ENCODE measurements around the gene FAM120A. TPM values are rescaled to one million over a fixed set of nuclear protein-coding genes. Genes with fewer than 3 reads are reported as not detected.
"Not testable (repeated sequence)": the region's sequence is repeated elsewhere in the genome, so short reads cannot be mapped to it uniquely, and the experiment has no call there.

The FAM120A gene
- total and polyA plus RNA-seq, 7 donors: 37.9 to 126 (median 70.1) TPM

GRCh38 chr9:93434056-93434455 lies 17.4 kb upstream of the FAM120A start:
- Histone ChIP-seq H3K9me3 (no peaks in the 10 kb centered on the region), H3K27ac (no peak overlapping the region), H3K4me3 (no peak overlapping the region), H3K27me3 (ENCODE audit: insufficient read depth in 3 of 3, low read length in 2 of 3) (no peaks in the 10 kb centered on the region), H3K4me1 (no peaks in the 10 kb centered on the region), H3K36me3 (ENCODE audit: insufficient read depth in 1 of 2, low read depth in 1 of 2) (no peaks in the 10 kb centered on the region)
- 94 to 97% (median 97%) methylated on average over 3 of the region's 3 CpGs for WGBS, 3 donors
- TF ChIP-seq, protein P1, sequence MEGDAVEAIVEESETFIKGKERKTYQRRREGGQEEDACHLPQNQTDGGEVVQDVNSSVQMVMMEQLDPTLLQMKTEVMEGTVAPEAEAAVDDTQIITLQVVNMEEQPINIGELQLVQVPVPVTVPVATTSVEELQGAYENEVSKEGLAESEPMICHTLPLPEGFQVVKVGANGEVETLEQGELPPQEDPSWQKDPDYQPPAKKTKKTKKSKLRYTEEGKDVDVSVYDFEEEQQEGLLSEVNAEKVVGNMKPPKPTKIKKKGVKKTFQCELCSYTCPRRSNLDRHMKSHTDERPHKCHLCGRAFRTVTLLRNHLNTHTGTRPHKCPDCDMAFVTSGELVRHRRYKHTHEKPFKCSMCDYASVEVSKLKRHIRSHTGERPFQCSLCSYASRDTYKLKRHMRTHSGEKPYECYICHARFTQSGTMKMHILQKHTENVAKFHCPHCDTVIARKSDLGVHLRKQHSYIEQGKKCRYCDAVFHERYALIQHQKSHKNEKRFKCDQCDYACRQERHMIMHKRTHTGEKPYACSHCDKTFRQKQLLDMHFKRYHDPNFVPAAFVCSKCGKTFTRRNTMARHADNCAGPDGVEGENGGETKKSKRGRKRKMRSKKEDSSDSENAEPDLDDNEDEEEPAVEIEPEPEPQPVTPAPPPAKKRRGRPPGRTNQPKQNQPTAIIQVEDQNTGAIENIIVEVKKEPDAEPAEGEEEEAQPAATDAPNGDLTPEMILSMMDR (IDR thresholded peaks at IDR 0.05): no peak
- ATAC-seq (no peak), DNase-seq (no peak)
- intact Hi-C loops (cut with DNase I): no loop called here

GRCh38 chr9:93435386-93435785 lies 16.1 kb upstream of the FAM120A start:
- TF ChIP-seq, protein P1 (IDR thresholded peaks at IDR 0.05): no peak
- Histone ChIP-seq H3K9me3 (no peaks in the 10 kb centered on the region), H3K27ac (no peak overlapping the region), H3K27me3 (ENCODE audit: insufficient read depth in 3 of 3, low read length in 2 of 3) (no peaks in the 10 kb centered on the region), H3K36me3 (ENCODE audit: insufficient read depth in 1 of 2, low read depth in 1 of 2) (no peaks in the 10 kb centered on the region), H3K4me1 (no peaks in the 10 kb centered on the region), H3K4me3 (no peak overlapping the region)
- intact Hi-C loops (cut with DNase I): no loop called here
- DNase-seq: no peak
- no peak for ATAC-seq
- 85 to 91% (median 90%) methylated on average over 8 of the region's 8 CpGs for WGBS, 3 donors

GRCh38 chr9:93436218-93436617 lies 15.3 kb upstream of the FAM120A start:
- Histone ChIP-seq H3K27me3 (ENCODE audit: insufficient read depth in 3 of 3, low read length in 2 of 3) (no peaks in the 10 kb centered on the region), H3K27ac (no peak overlapping the region), H3K9me3 (no peaks in the 10 kb centered on the region), H3K4me3 (no peak overlapping the region), H3K4me1 (no peaks in the 10 kb centered on the region), H3K36me3 (ENCODE audit: insufficient read depth in 1 of 2, low read depth in 1 of 2) (peaks cover 0 to 4% of the 10 kb centered on the region in 2 donors)
- 82 to 96% (median 90%) methylated on average over 6 of the region's 6 CpGs for WGBS, 3 donors
- no peak for ATAC-seq
- TF ChIP-seq, protein P1 (IDR thresholded peaks at IDR 0.05): no peak
- DNase-seq: no peak
- intact Hi-C loops (cut with DNase I): no loop called here

GRCh38 chr9:93436655-93437407 lies 14.7 kb upstream of the FAM120A start:
- Histone ChIP-seq H3K4me3 (no peak overlapping the region), H3K9me3 (no peaks in the 10 kb centered on the region), H3K27ac (no peak overlapping the region), H3K36me3 (ENCODE audit: insufficient read depth in 1 of 2, low read depth in 1 of 2) (peaks cover 0 to 4% of the 10 kb centered on the region in 2 donors), H3K27me3 (ENCODE audit: insufficient read depth in 3 of 3, low read length in 2 of 3) (no peaks in the 10 kb centered on the region), H3K4me1 (no peaks in the 10 kb centered on the region)
- ATAC-seq (no peak), DNase-seq (no peak)
- TF ChIP-seq, protein P1 (IDR thresholded peaks at IDR 0.05): no peak
- intact Hi-C loops (cut with DNase I): no loop called here
- 90 to 92% (median 91%) methylated on average over 7 of the region's 7 CpGs for WGBS, 3 donors

DNA sequence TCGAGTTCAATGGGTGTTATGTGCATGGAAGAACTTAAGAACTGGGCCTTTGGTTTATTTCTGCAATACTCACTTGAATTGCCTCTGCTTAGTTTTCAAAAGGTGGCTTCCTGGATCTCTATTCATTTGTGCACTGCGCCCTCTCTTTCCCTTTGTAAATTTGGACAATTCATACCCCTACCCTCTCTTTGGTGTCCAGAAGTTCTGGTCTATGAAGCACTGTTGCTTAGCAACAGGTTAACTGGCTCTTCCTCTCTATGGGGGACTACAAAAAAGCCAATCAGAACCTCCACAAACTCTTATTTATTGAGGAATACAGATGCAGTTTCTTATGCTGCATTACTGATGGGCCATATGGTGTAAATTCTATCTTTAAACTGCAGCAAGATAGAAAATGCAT lies 13.5 kb upstream of the FAM120A start:
- no peaks in the 10 kb centered on the region for H3K27me3 ChIP-seq (ENCODE audit: insufficient read depth in 3 of 3, low read length in 2 of 3)
- ATAC-seq: no peak
- peaks cover 0 to 4% of the 10 kb centered on the region in 2 donors for H3K36me3 ChIP-seq (ENCODE audit: insufficient read depth in 1 of 2, low read depth in 1 of 2)
- H3K9me3 ChIP-seq: no peaks in the 10 kb centered on the region
- H3K4me3 ChIP-seq: no peak overlapping the region
- no peaks in the 10 kb centered on the region for H3K4me1 ChIP-seq
- no peak for DNase-seq
- TF ChIP-seq, protein P1 (IDR thresholded peaks at IDR 0.05): no peak
- no peak overlapping the region for H3K27ac ChIP-seq
- WGBS, 3 donors: 77 to 85% (median 85%) methylated on average over 2 of the region's 2 CpGs
- intact Hi-C loops (cut with DNase I): no loop called here

DNA sequence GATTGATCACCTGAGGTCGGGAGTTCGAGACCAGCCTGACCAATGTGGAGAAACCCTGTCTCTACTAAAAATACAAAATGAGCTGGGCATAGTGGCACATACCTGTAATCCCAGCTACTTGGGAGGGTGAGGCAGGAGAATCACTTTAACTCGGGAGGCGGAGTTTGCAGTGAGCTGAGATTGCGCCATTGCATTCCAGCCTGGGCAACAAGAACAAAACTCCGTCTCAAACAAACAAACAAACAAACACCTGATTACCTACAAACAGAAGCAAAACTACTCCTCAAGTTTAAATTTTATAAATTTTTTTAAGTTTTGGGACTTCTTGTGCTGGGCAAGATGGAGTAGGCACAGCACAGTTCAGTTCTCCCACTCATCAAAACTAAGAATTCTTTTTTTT lies 12.2 kb upstream of the FAM120A start:
- DNase-seq; H3K4me1 ChIP-seq; H3K4me3 ChIP-seq; H3K27me3 ChIP-seq (ENCODE audit: insufficient read depth in 3 of 3, low read length in 2 of 3); intact Hi-C loops (cut with DNase I); H3K27ac ChIP-seq; H3K36me3 ChIP-seq (ENCODE audit: insufficient read depth in 1 of 2, low read depth in 1 of 2); H3K9me3 ChIP-seq; ATAC-seq: not testable (repeated sequence)
- WGBS, 3 donors: 92 to 97% (median 95%) methylated on average over 6 of the region's 6 CpGs

All from psoas muscle (tissue), 8 donors.